ENCODE data around the gene CDC40. TPM values are rescaled to one million over a fixed set of nuclear protein-coding genes. Genes with fewer than 3 reads are reported as not detected.

The CDC40 gene
- total and polyA plus RNA-seq, 10 of the 15 experiments (the other 5 are each of a cell fraction or from before 2014, with no cell fraction given), result 20.1 to 35.5 (median 26.1) TPM

DNA sequence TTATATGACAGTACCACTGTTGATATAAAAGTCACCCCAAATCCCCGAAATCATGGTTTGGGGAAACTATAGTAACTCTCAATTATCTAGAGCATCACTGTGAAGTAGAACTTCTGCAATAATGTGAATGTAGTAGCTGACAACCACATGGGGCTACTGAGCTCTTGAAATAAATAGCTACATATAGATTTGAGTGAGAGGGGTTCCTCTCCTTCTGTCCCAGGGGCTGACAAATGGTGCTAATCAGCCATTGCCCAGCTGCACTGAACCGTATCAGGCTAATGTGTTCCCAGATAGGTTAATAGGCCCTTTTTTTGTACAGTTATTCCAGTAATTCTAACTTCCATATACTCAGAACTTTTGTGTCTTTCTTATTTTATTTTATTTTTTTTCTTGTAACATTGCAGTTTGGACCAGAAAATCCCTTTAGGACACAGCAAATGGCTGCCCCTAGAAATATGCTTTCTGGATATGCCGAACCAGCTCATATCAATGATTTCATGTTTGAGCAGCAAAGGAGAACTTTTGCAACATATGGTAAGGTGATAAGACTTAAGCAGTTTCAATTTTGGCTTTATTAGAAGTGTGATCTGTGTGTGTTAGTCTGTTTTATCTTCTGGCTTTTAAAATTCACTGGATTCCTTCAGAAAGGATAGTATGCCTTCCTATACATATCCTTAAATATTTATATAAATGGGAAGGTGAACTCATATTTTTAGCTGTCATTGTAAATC is 21.1 kb downstream of the CDC40 start:
- H3K4me2 ChIP-seq (ENCODE audit: control insufficient read depth, insufficient read depth), result no peak overlapping the region
- no TSS peak for BruUV-seq (replicated peaks)
- FAIRE-seq, result no peak
- SMC1A ChIA-PET (ENCODE audit: uncharacterized antibody, unreplicated experiment), result interaction anchor here (0.8 to 1.9 kb wide), 5 partner anchors 8 to 20 kb away, joined by 3 to 6 read pairs (median 4); no protein-coding TSS in a partner anchor
- H3K27me3 ChIP-seq (replicated peaks in 1 of 2; ENCODE audit: control insufficient read depth in 2 of 2, insufficient read depth in 2 of 2, low read length in 1 of 2), result no peaks in the 10 kb centered on the region
- no peak overlapping the region for H3K4me3 ChIP-seq
- H4K20me1 ChIP-seq (ENCODE audit: control insufficient read depth, insufficient read depth), result no peaks in the 10 kb centered on the region
- no peak for ATAC-seq
- no peaks in the 10 kb centered on the region; a peak in 1 of 4 replicates for H3K36me3 ChIP-seq (ENCODE audit: control insufficient read depth in 2 of 2, insufficient read depth in 2 of 2, low read length in 1 of 2)
- peaks cover 4% of the 10 kb centered on the region for H3K79me2 ChIP-seq (ENCODE audit: control insufficient read depth, insufficient read depth, low read length)
- intact Hi-C loops (cut with micrococcal nuclease; ENCODE audit: unreplicated experiment) (no loop called here), in situ Hi-C loops (cut with MboI) (no loop called here)
- H3K9ac ChIP-seq (ENCODE audit: control insufficient read depth, insufficient read depth, low read length), result no peak overlapping the region
- no peaks in the 10 kb centered on the region for H3K9me3 ChIP-seq (replicated peaks; ENCODE audit: control insufficient read depth, insufficient read depth, low read length)
- no peak for TF ChIP-seq CHD2 (IDR thresholded peaks at IDR 0.05; ENCODE audit: borderline replicate concordance, low read depth, low read length)
- no peak for TF ChIP-seq POLR2AphosphoS2 (IDR thresholded peaks at IDR 0.05; ENCODE audit: low read depth, low read length)
- H2AFZ ChIP-seq (ENCODE audit: control insufficient read depth, low read depth, low read length), result no peak overlapping the region
- DNase-seq (ENCODE audit: low read depth, low spot score), result no peak
- CTCF ChIA-PET, result interaction anchor here (1.0 kb wide), 1 partner anchor 16 kb away, joined by 3 read pairs; no protein-coding TSS in a partner anchor
- peaks cover 9% of the 10 kb centered on the region for H3K4me1 ChIP-seq (ENCODE audit: control insufficient read depth, insufficient read depth, low read length)
- POLR2A ChIA-PET, result no interaction called here
- 97% methylated on average over 3 of the region's 3 CpGs for WGBS (ENCODE audit: insufficient coverage, insufficient replicate concordance, low lambda C conversion rate, missing lambda C conversion rate)
- H3K27ac ChIP-seq (ENCODE audit: control insufficient read depth, insufficient read depth), result no peak overlapping the region
- RAD21 ChIA-PET (ENCODE audit: unreplicated experiment), result no interaction called here

DNA sequence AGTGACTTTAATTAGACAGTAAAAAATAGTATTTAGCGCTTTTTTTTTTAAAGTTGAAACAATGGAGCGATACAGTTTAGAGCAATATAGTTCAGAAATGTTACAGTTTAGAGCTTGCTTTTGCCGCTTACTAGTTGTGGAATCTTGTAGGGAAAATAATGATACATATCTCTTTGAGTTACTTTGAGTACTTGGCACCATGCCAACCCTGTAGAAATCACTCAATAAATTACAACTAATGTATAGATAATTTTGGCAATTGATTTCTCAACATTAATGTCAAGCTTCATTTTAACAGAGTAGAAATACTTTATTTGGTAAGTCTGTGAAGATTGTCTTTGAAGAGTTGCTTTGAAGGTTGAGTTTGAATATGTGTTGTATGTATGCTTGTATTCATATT is 27.4 kb downstream of the CDC40 start:
- in situ Hi-C loops (cut with MboI) (no loop called here), intact Hi-C loops (cut with micrococcal nuclease; ENCODE audit: unreplicated experiment) (no loop called here)
- H3K27me3 ChIP-seq (replicated peaks in 1 of 2; ENCODE audit: control insufficient read depth in 2 of 2, insufficient read depth in 2 of 2, low read length in 1 of 2), result no peaks in the 10 kb centered on the region
- no peak overlapping the region for H3K27ac ChIP-seq (ENCODE audit: control insufficient read depth, insufficient read depth)
- no peak overlapping the region for H3K4me3 ChIP-seq
- WGBS (ENCODE audit: insufficient coverage, insufficient replicate concordance, low lambda C conversion rate, missing lambda C conversion rate), result 97% methylated on average over 3 of the region's 3 CpGs
- H2AFZ ChIP-seq (ENCODE audit: control insufficient read depth, low read depth, low read length), result no peak overlapping the region
- TF ChIP-seq SMAD1 (IDR thresholded peaks at IDR 0.05; ENCODE audit: low read depth, partially characterized antibody) (peak; percentile 58), FOXK2 (IDR thresholded peaks at IDR 0.05) (no peak)
- no peak for ATAC-seq
- ChIA-PET POLR2A (interaction anchor here (0.6 kb wide), 3 partner anchors 17 to 99 kb away, joined by 3 to 6 read pairs (median 5); no protein-coding TSS in a partner anchor), RAD21 (ENCODE audit: unreplicated experiment) (interaction anchor here (0.6 to 1.0 kb wide), 2 partner anchors 28 to 1357 kb away, joined by 3 read pairs; partner anchors contain the start of gene WASF1), SMC1A (ENCODE audit: uncharacterized antibody, unreplicated experiment) (interaction anchor here (2.8 to 3.6 kb wide), 3 partner anchors 15 to 26 kb away, joined by 9 to 15 read pairs (median 11); no protein-coding TSS in a partner anchor), CTCF (interaction anchor here (1.0 to 2.8 kb wide), 5 partner anchors 9 to 1848 kb away, joined by 3 to 9 read pairs (median 3); no protein-coding TSS in a partner anchor)
- H3K79me2 ChIP-seq (ENCODE audit: control insufficient read depth, insufficient read depth, low read length), result peaks cover 4% of the 10 kb centered on the region
- H3K36me3 ChIP-seq (ENCODE audit: control insufficient read depth in 2 of 2, insufficient read depth in 2 of 2, low read length in 1 of 2), result peaks cover 2 to 16% of the 10 kb centered on the region in 2 experiments; a peak in 3 of 4 replicates
- no peak for FAIRE-seq
- no peaks in the 10 kb centered on the region for H4K20me1 ChIP-seq (ENCODE audit: control insufficient read depth, insufficient read depth)
- H3K4me2 ChIP-seq (ENCODE audit: control insufficient read depth, insufficient read depth), result no peak overlapping the region
- H3K4me1 ChIP-seq (ENCODE audit: control insufficient read depth, insufficient read depth, low read length), result peaks cover 9% of the 10 kb centered on the region
- BruUV-seq (replicated peaks), result no TSS peak
- H3K9ac ChIP-seq (ENCODE audit: control insufficient read depth, insufficient read depth, low read length), result no peak overlapping the region
- no peaks in the 10 kb centered on the region for H3K9me3 ChIP-seq (replicated peaks; ENCODE audit: control insufficient read depth, insufficient read depth, low read length)
- no peak for DNase-seq (ENCODE audit: low read depth, low spot score)
